Thymus (tissue), 14 donors: ENCODE measurements around the gene WDR93. TPM values are rescaled to one million over a fixed set of nuclear protein-coding genes. Genes with fewer than 3 reads are reported as not detected.
A peak's percentile ranks its signal among the peaks of the same experiment; 100 is the strongest.

Experiments used
- DNase-seq, 9 donors: peaks; one replicate each; pipeline ENCODE4 v3.0.0-alpha.2; 2013; ENCODE audit warnings: low spot score in 9 of 9, low read depth in 6 of 9, missing footprints in 1 of 9
- H3K27ac ChIP-seq, 2 donors: one replicate each; pipeline ENCODE4 v1.5.1; 2013; ENCODE audit warnings: control low read depth in 1 of 2, low read depth in 1 of 2, low read length in 1 of 2, mild to moderate bottlenecking in 1 of 2, moderate library complexity in 1 of 2
- H3K27me3 ChIP-seq, 2 donors: one replicate each; pipeline ENCODE4 v1.5.1; 2013; ENCODE audit warnings: low read length in 1 of 2; ENCODE audit not compliant: control insufficient read depth in 2 of 2, insufficient read depth in 1 of 2
- H3K36me3 ChIP-seq, 2 donors: one replicate each; pipeline ENCODE4 v1.5.1; 2013; ENCODE audit warnings: low read length in 1 of 2, mild to moderate bottlenecking in 1 of 2, moderate library complexity in 1 of 2; ENCODE audit not compliant: control insufficient read depth in 2 of 2, insufficient read depth in 2 of 2
- H3K4me1 ChIP-seq, 2 donors: one replicate each; pipeline ENCODE4 v1.5.1; 2013; ENCODE audit warnings: low read length in 2 of 2; ENCODE audit not compliant: control insufficient read depth in 2 of 2, insufficient read depth in 2 of 2
- H3K4me3 ChIP-seq, 2 donors: one replicate each; pipeline ENCODE4 v1.5.1; 2013; ENCODE audit warnings: low read length in 2 of 2, control low read depth in 1 of 2, mild to moderate bottlenecking in 1 of 2
- H3K9me3 ChIP-seq, 2 donors: one replicate each; pipeline ENCODE4 v1.5.1; 2013; ENCODE audit warnings: low read length in 1 of 2, mild to moderate bottlenecking in 1 of 2; ENCODE audit not compliant: control insufficient read depth in 2 of 2, insufficient read depth in 1 of 2
- WGBS: extraction: QIAGEN DNeasy Blood & Tissue Kit; methylation state at CpG from one replicate; pipeline ENCODE4 v1.1.7; 2013; 5-methylcytosine and 5-hydroxymethylcytosine counted together
- long read RNA-seq, 10 donors: transcript quantifications; one replicate each; lab custom pipeline, GENCODE V29; 2026
- polyA plus RNA-seq: library from polyadenylated mRNA; stranded (reverse); fragments of 200-250 nt; gene quantifications from one replicate; pipeline ENCODE4 v1.2.3, GENCODE V29; 2013
- total RNA-seq: library from RNA; stranded (reverse); fragments of 120-200 nt; gene quantifications from one replicate; pipeline ENCODE4 v1.2.4, GENCODE V29; 2013
- donor health status: healthy.

The WDR93 gene
- total RNA-seq (0.09 TPM), polyA plus RNA-seq (0.32 TPM)
- long read RNA-seq, donor 1: 0 reads
- long read RNA-seq, donor 2: 0 reads
- long read RNA-seq, donor 3: 0 reads
- long read RNA-seq, donor 4: 0 reads
- long read RNA-seq, donor 5: 0 reads
- long read RNA-seq, donor 6: 0 reads
- long read RNA-seq, donor 7: 0 reads
- long read RNA-seq, donor 8: 0 reads
- long read RNA-seq, donor 9: 0 reads
- long read RNA-seq, donor 10: 0 reads

DNA sequence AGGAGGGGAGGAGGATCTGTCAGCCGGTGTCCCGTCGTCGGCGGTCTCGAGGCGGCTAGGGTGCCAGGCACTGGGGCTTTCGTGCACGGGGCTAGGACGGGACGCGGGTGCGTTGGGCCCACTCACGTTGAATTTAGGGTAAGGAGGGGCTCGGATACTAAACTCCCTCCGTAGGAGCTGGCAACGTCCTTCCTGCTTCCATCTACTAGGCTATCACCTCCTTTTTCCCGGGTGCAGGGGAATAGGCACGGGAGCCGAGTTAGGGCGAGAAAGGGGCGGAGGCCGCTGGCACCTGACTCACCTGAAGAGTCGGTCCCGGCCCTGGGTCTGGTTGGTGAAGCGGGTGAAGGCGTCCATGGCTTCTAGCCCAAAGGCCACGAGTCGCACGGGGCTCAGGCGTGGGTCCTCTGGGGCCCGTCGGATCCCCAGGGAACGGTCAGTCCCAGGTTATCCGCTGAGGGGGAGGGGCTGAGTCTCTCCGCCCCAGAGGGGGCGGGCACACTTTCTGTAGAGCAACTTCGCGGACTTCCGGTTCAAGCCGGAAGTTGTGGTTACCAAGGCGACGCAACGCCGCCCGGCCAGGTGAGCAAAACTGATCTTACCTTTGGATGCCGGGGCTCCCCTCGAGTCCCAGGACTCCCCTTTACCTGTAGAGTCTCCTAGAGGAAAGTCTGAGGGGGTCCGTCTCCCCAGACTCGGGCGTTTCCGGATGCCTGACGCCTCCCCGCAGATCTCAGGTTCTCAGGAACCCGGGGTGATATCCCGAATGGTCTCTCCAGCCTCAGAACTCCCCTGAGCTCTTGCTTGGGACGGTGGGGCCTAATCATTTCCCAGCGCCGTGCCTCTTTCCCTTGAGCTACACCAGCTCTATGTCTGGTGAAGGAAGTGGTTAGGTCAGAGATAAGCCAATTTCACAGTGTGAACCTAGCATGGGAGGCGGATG, at the start of gene WDR93, which contains the start of gene PEX11A:
TSS of gene WDR93 (plus strand) at position 536 of the 943 bp plus-strand sequence. CDS start 10,936 bp downstream, outside the sequence.
TSS of gene PEX11A (minus strand) at position 479 of the 943 bp plus-strand sequence. CDS start at position 357, 122 bp downstream.
- WGBS: 2% methylated on average over 60 of the region's 60 CpGs
- H3K9me3 ChIP-seq: no peaks in the 10 kb centered on the region
- H3K4me3 ChIP-seq: peak within 1 kb of the TSS; percentile 85 to 96
- H3K36me3 ChIP-seq: no peaks in the 10 kb centered on the region
- no peak within 1 kb of the TSS for H3K27ac ChIP-seq
- DNase-seq: peak; percentile 33 to 82 (median 61)
- H3K4me1 ChIP-seq: peaks cover 8 to 10% of the 10 kb centered on the region in 2 donors
- H3K27me3 ChIP-seq: peaks cover 0 to 2% of the 10 kb centered on the region in 2 donors

DNA sequence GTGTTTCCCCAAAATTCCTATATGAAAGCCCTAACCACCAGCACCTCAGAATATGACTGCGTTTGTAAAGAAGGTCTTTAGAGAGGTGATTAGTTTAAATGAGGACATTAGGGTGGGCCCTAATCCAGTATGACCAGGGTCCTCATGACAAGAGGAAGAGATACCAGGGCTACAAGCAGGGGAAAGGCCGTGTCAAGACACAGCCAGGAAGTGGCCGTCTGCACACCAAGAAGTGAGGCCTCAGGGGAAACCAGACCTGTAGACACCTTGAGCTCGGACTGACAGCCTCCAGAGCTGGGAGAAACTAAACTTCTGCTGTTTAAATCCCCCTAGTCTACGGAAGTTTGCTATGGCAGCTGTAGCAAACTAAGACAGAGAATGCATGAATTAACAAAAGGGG, 49.6 kb upstream of the WDR93 start:
- Histone ChIP-seq H3K27ac (no peak overlapping the region), H3K4me3 (no peak overlapping the region), H3K9me3 (peaks cover 0 to 5% of the 10 kb centered on the region in 2 donors), H3K27me3 (no peaks in the 10 kb centered on the region), H3K4me1 (no peaks in the 10 kb centered on the region), H3K36me3 (peaks cover 0 to 14% of the 10 kb centered on the region in 2 donors)
- DNase-seq: no peak
- 91% methylated on average over 5 of the region's 5 CpGs for WGBS

DNA sequence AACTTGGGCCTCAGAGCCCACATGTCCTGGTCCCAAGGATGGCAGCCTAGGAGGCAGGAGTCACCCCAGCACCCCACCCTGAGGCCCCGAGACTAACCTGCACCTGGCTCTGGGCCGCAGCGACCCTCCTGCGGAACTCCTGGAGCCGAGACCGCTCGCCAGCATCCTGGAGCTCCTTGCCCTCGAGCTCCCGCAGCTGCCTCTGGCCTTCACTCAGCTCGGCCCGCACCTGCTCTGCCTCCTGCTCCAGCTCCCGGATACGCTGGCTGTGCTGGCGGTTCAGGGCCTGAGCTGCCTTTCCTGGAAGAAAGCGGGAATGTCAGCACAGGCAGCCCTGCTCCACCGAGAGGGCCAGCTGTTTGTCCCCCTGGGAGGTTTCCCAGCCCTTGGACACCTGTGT, 48.5 kb upstream of the WDR93 start:
- Histone ChIP-seq H3K4me1 (no peaks in the 10 kb centered on the region), H3K4me3 (no peak overlapping the region), H3K27ac (no peak overlapping the region), H3K9me3 (peaks cover 0 to 5% of the 10 kb centered on the region in 2 donors), H3K36me3 (peaks cover 0 to 14% of the 10 kb centered on the region in 2 donors), H3K27me3 (no peaks in the 10 kb centered on the region)
- no peak for DNase-seq
- WGBS: 98% methylated on average over 16 of the region's 16 CpGs

DNA sequence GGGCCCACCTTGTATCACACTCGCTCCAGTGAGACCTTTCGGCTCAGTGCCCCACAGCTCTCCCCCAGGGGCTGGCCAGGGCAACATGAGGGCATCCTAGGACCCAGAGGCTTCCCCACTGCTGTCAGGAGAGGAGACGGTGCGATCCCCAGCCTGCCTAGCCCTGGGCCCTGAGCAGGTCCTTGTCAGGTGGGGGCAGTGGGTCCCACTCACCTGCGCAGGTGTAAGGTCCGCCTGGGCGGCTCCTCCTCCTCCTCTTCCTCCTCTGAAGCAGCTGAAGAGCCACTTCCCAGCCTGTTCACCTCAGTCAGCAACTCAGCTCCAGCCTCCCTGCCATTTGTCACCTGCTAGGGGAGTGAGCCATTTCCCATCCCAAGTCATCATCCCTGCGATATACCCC, 44.9 kb upstream of the WDR93 start:
- peaks cover 0 to 19% of the 10 kb centered on the region in 2 donors for H3K36me3 ChIP-seq
- peaks cover 0 to 9% of the 10 kb centered on the region in 2 donors for H3K9me3 ChIP-seq
- no peak for DNase-seq
- H3K4me3 ChIP-seq: no peak overlapping the region
- no peaks in the 10 kb centered on the region for H3K27me3 ChIP-seq
- H3K27ac ChIP-seq: no peak overlapping the region
- H3K4me1 ChIP-seq: no peaks in the 10 kb centered on the region
- over 99% methylated on average over 8 of the region's 8 CpGs for WGBS

DNA sequence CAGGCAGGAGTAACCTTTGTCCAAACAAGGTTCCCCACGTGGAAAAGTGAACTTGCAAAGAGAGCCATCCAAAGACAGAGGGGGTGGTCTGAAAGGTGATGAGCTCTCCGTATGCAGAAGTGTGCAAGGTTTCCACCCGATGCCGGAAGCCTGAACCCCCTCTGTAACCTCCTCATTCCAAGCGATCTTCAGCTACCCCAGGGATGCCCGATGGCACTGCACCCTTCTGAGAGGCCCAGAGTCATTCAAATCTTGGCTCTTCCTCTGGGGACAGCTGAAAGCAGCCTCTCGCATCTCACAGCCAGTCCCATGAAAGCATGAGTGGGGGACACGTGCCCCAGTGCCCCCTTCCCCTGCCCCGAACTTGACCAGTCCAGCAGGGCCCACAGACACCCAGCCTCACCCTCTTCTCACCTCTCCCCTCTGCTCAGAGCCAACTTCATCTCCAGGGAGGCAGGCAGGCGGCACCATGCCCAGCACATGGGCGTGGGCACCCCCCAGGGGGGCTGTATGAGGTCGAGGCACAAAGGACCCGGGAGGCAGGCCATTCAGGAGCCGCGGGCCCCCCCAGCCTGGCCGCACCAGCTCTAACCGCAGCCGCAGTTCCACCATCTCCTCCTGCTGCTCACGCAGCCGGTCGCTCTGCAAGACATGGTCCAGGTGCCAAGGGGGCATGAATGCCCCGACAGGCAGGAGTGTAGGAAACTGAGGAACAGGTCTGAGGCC, 44.0 kb upstream of the WDR93 start:
- H3K27ac ChIP-seq: no peak overlapping the region
- H3K4me3 ChIP-seq: no peak overlapping the region
- 94% methylated on average over 22 of the region's 22 CpGs for WGBS
- H3K27me3 ChIP-seq: no peaks in the 10 kb centered on the region
- no peak for DNase-seq
- no peaks in the 10 kb centered on the region for H3K4me1 ChIP-seq
- peaks cover 0 to 18% of the 10 kb centered on the region in 2 donors for H3K36me3 ChIP-seq
- peaks cover 0 to 9% of the 10 kb centered on the region in 2 donors for H3K9me3 ChIP-seq

DNA sequence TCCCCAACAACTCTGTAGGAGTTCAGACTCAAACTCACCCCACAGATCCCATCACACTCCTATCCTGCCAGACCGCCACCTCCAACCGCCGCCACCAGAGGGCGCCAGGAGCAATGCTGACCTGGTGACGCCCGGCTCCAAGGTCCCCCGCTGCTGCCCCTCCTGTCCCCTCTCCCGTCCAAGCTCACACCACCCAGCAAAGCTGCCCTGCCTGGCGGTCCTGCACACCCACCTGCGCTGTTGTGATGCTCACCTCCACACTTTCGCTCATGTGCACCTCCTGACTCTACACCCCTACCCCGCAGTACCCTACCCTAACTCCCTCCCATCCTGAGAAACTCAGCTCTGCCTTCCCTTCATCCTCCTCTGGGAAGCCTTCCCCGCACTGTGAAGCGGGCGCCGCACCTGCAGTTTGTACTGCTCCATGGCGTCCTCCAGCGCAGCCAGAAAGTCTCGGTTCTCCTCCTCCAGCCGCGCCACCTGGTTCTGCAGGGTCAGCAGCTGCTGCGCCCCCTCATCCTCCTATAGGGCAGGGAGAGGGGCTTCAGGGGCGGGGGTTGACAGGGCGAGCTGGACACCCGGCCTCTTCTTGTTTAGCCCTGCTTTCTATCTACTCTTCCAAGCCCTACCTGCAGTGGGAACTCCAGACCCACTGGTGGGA, 43.3 kb upstream of the WDR93 start:
- Histone ChIP-seq H3K9me3 (peaks cover 0 to 4% of the 10 kb centered on the region in 2 donors), H3K27me3 (no peaks in the 10 kb centered on the region), H3K27ac (no peak overlapping the region), H3K4me1 (no peaks in the 10 kb centered on the region), H3K36me3 (peaks cover 0 to 11% of the 10 kb centered on the region in 2 donors), H3K4me3 (no peak overlapping the region)
- WGBS: 74% methylated on average over 25 of the region's 25 CpGs
- DNase-seq: peak in 4 of 9 donors; percentile 25 to 57 (median 34)

DNA sequence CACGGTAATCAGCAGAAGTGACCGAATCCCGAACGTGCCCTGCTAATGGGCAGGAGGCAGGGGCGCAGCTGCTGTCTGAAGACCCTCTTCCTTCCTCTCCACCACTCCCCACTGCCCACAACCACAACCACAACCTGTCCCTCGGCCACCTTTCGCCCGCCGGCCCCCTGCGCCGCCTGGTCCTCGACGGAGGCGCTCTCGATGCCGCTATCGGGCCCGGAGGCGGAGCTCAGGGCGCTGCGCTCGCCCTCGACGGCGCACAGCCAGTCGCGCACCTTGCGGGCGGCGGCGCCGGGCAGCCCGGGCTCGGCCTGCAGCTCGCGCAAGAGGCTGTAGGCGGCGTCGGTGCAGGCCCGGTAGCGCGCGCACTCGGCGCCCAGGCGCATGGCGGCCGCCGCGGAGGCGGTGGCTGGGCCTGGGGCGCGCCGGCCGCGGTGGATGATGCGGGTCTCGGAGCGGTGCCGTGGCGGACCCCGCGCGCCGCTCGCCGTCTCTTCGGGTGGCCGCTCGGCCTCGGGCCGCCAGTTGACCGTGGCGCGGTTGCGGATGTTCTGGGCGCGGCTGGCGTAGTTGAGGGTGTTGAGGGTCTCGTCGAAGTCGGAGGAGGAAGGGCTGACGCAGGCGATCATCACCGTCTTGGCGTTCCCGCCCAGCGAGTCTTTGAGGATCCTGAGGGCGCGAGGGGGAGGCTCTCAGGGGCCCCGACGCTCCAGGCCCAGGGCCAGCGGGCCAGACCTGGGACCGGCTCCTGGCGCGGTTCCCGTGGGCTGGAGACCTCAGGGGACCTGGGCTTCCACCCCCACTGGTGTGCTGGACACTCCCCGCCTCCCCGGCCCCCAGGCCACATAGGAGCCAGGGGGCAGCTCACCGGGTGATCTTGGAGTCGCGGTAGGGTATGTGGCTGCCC, 42.3 kb upstream of the WDR93 start:
- Histone ChIP-seq H3K27ac (no peak overlapping the region), H3K4me1 (no peaks in the 10 kb centered on the region), H3K4me3 (no peak overlapping the region), H3K9me3 (peaks cover 0 to 4% of the 10 kb centered on the region in 2 donors), H3K36me3 (peaks cover 0 to 11% of the 10 kb centered on the region in 2 donors), H3K27me3 (no peaks in the 10 kb centered on the region)
- DNase-seq: no peak
- 96% methylated on average over 102 of the region's 102 CpGs for WGBS
